Measurements from ENCODE around the gene TSPAN18.

The TSPAN18 gene

DNA sequence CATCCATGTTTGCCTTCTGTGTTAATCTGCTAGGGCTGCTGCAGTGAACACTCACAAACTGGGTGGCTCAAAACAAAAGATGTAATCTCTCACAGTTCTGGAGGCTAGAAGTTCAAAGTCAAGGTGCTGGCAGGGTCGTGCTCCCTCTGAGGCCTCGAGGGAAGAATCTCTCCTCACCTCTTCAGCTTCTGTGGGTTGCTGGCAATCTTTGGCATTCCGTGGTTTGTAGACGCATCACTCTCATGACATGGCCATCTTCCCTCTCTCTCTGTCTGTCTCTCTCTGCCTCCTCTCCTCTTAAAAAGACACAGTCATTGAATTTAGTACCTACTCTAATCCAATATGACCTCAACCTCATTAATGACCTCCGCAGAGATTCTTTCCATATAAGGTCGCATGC, 78.8 kb downstream of the TSPAN18 start:
- FAIRE-seq (no peak), DNase-seq (ENCODE audit: insufficient read length, low spot score) (no peak)
- TF ChIP-seq, protein P1, sequence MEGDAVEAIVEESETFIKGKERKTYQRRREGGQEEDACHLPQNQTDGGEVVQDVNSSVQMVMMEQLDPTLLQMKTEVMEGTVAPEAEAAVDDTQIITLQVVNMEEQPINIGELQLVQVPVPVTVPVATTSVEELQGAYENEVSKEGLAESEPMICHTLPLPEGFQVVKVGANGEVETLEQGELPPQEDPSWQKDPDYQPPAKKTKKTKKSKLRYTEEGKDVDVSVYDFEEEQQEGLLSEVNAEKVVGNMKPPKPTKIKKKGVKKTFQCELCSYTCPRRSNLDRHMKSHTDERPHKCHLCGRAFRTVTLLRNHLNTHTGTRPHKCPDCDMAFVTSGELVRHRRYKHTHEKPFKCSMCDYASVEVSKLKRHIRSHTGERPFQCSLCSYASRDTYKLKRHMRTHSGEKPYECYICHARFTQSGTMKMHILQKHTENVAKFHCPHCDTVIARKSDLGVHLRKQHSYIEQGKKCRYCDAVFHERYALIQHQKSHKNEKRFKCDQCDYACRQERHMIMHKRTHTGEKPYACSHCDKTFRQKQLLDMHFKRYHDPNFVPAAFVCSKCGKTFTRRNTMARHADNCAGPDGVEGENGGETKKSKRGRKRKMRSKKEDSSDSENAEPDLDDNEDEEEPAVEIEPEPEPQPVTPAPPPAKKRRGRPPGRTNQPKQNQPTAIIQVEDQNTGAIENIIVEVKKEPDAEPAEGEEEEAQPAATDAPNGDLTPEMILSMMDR (IDR thresholded peaks at IDR 0.05; ENCODE audit: insufficient read depth, missing control alignments): no peak

DNA sequence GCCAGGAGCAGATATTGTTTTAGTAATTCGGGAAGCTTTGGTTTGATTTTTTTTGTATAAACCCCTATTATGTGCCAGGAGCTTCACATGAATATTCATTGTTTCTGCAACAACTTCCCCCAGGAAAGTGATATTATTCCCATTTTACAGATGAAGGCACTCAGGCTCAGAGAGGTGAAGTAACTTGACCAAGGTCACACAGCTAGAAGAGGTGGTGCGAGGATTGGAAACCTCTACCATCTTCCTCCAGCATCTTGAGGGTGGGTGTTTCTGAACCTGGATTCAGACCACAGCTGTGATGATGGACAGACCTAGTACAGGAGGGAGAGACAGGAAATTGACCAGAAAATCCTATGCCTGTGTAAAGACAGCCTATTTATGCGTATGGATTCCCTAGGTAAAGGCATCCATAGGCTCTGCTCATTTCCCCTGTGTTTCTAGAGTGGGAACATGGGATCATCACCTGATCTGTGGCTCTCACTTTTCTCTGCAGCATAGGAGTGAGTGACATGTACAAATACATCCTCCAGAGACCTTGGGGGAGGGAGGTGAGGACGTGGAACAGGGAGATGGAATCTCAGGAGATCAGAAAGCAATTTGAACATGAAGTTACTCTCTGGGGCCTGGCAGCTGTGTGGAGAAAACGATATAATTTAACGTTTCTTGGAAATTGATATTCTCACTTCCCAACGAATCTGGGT, 81.4 kb downstream of the TSPAN18 start:
- FAIRE-seq (no peak), DNase-seq (ENCODE audit: insufficient read length, low spot score) (no peak)
- TF ChIP-seq, protein P1 (IDR thresholded peaks at IDR 0.05; ENCODE audit: insufficient read depth, missing control alignments): no peak

DNA sequence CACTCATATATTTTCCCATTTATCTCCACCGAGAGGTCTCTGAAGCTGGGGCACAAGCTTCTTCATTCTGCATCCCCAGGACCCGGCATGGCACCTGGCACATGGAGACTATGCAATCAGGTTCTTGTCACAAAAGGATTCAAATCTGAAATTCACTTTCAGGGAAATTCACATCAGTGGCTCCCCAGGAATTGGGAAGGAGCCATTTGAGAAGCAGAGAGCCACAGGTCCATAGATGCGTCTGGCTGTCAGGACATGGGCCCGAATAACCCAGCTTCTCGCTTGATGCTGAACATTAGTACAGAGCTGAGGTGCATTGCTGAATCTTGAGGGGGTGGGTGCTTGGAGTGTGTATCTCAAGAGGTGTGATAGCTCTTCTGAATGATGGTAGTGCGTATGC, 82.5 kb downstream of the TSPAN18 start:
- TF ChIP-seq, protein P1 (IDR thresholded peaks at IDR 0.05; ENCODE audit: insufficient read depth, missing control alignments): no peak
- no peak for FAIRE-seq

DNA sequence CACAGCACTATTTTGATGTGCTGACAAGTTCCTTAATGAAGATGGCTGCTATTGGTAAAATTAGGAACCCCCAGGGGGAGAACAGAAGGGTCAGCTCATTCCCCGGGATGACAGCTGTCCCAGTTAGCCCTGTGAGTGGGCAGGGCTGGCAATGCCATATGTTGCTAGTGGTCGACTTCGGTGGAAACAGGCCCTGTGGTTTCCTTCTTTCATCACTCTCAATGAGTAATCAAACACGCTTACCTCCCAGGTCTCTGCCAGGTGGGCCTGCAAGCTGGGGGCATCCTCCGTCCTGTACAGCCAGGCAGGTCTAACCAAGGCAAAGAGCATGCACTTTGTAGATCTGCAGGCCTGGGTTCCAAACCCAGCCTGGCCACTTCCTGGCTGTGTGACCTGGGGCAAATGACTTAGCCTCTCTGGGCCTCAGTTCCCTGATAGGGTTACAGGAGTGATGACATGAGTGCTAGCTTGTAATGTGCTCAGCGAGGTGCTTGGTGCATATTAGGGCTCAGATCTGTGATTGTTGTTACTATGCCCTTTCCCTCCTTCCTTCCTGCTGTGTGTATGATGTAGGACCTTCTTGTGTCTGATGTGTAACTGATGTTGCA, 85.2 kb downstream of the TSPAN18 start:
- TF ChIP-seq, protein P1 (IDR thresholded peaks at IDR 0.05; ENCODE audit: insufficient read depth, missing control alignments): no peak
- no peak for DNase-seq (ENCODE audit: insufficient read length, low spot score)
- FAIRE-seq: no peak

More for the DNA sequence above, 82.5 kb downstream of the TSPAN18 start:
- DNase-seq (ENCODE audit: insufficient read length, low spot score): no peak

DNA sequence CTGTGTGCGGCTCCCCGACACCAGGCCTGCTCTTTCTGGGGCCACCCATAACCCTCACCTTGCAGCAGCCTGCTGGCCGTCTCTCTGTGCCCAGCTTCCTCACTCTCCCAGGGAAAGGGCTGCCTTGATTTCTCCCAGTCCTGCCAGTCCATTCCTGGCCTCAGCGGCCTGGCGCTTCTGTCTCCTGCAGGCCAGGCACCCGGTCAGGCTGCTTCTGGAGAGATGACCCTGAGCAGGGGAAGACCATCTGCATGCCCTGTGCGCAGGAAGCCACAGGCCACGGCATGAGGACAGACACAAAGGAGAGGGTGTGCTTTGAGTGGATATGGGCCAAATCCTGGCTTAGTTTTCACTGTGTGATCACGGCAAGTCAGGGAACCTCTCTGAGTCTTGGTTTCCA, 86.2 kb downstream of the TSPAN18 start:
- TF ChIP-seq, protein P1 (IDR thresholded peaks at IDR 0.05; ENCODE audit: insufficient read depth, missing control alignments): no peak
- no peak for DNase-seq (ENCODE audit: insufficient read length, low spot score)
- FAIRE-seq: no peak

DNA sequence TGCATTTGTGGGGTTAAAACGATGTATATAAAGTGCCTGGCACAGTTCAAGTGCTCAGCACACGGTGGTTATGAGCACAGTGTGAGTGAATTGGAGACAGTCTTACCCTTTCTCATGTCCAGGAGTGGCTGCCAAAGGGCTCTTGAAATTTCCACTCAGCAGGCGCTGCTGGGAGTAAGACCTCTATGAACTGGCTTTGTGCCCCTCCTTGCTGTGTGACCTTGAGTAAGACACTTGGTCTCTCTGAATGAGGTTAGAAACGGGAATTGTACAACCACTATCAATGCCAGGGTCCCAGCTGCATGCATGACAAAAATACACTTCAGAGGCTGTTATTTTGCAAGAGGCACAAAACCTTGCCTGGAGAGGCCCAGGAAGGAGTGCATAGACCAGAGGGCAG, 86.6 kb downstream of the TSPAN18 start:
- DNase-seq (ENCODE audit: insufficient read length, low spot score) (no peak), FAIRE-seq (no peak)
- TF ChIP-seq, protein P1 (IDR thresholded peaks at IDR 0.05; ENCODE audit: insufficient read depth, missing control alignments): no peak

Data from D721Med (cell line).